HG03469 (cell line): Measurements from ENCODE around the gene RAD51AP1.

ENCODE experiments used
- ATAC-seq: cut with Tn5 transposase; IDR thresholded peaks from one replicate; pipeline ENCODE4 v1.9.1; 2021; ENCODE audit warnings: mild to moderate bottlenecking, moderate library complexity, moderate number of reproducible peaks; ENCODE audit not compliant: unreplicated experiment

The RAD51AP1 gene

GRCh38 chr12:4588916-4589315 lies 50.2 kb downstream of the RAD51AP1 start:
- no peak for ATAC-seq

DNA sequence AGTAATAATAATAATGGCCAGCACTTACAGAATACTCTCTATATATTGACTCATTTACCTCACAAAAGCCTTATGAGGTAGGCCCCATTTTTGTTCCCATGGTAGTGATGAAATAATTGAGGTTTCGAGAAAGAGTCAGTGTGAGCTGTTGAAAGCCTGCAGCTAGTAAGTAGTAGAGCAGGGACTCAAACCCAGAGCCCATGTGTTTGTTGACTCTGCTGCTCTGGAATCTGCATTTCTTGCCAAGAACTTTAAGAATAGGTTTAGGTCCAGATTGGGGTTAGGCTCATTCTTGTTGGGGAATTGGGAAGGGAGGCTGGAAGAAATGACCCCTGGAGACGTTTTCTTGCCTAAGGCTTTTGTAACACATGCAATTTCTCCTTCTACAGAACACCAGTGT lies 51.3 kb downstream of the RAD51AP1 start:
- no peak for ATAC-seq

DNA sequence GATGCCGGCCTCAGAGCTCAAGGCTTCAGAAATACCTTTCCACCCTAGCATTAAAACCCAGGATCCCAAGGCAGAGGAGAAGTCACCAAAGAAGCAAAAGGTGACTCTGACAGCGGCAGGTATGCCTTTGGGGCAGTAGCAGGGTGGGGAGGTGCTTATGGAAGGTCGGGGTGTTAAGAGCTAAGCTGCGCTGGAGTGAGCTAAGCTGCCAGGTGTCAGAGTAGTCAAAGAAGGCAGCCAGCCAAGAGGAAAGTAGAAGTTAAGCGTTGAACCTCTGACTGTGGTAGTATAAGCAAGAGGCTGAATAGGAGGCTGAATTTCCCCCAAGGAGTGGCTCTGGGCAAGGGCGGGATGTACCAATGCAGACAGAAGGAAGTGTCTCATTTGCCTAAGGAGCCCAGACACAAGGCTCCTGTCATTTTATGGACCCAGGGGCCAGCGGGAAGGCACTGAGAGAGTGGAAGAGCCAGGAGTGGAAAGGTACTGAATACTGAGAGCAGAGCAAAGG lies 52.5 kb downstream of the RAD51AP1 start:
- no peak for ATAC-seq

DNA sequence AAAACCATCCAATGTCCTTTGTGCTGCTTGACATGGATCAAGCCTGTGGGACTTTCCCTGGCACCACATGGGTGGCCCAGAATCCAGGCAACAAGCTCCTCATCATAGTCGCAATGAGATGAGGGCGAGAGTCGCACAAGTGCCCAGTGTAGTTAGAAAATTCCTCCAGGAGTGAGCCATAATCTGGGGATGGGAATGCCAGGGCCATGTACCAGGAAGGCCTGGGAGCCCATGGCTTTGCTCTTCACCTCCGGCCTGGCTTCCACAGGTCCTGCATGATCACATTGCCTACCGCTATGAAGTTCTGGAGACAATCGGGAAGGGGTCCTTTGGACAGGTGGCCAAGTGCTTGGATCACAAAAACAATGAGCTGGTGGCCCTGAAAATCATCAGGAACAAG lies 57.2 kb downstream of the RAD51AP1 start:
- ATAC-seq = no peak

DNA sequence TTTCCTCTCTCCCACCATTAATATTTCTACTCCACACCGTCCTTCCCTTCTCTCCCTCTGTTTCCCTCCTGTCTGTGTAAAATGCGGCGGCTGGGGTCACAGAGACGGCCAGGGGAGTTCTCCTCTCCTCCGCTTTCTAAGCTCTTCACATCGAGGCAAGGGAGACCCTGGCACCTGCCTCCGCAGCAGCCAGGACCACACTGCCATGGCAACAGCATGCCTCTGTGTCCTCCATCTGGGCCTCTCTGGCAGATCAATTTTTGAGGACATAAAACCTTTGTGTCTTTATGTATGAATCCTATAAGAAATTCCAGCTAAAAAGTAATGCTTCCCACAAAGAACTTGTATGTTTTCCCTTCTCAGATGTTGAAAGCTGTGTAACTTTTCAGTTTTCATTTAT lies 64.7 kb downstream of the RAD51AP1 start:
- no peak for ATAC-seq

DNA sequence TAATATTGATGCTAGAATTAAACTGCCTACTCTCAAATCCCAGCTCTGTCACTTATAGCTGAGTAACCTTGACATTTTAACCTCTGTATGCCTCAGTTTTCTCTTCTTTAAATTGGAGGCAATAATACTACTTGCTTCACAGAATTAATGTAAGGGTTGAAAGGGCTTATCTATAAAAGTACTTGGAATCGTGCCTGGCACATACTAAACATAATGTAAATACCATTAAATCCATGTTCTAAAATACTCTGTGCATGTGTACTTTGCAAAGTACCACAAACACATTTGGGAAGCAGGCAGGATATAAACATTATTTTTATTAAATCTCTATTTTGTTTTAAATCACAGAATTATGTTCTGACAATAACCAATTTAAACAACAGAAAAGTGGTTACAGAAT lies 65.3 kb downstream of the RAD51AP1 start:
- ATAC-seq = no peak

GRCh38 chr12:4604684-4605193 lies 66.0 kb downstream of the RAD51AP1 start:
- no peak for ATAC-seq

- no peak for ATAC-seq
These were observed 68.4 kb downstream of the RAD51AP1 start for GRCh38 chr12:4607056-4607455.

DNA sequence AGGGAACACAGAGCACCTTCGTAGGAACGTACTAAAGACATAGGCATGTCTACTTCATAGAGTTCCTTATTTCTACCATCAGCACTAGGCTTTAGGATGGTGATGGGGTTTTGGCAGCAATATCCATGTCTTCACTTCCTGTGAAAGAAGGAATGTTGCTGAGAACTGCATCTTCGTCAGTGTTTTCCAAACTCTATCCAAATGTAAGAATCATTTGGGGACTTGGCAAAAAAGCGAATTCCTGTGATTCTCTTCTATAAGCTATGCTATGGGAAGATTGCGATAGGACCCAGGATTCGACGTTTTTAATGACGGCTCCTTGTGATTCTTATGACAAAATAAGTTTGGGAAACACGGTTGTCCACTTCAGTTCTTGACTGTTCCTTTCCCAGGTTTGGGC lies 70.4 kb downstream of the RAD51AP1 start:
- ATAC-seq = no peak
